Tibial artery (tissue), 4 donors: ENCODE results near the gene EBPL.

Source experiments
- DNase-seq, 2 donors: peaks; one replicate each; pipeline ENCODE4 v3.0.0-alpha.2; 2019
- H3K27ac ChIP-seq, 2 donors: fragments of 200-600 bp; sonication (generic) in 1 of 2; 1 replicate in 1 of 2; 2 replicates in 1 of 2; pipeline ENCODE4 v1.5.1; 2018 to 2019; ENCODE audit warnings: mild to moderate bottlenecking in 1 of 2
- H3K27me3 ChIP-seq, 2 donors: fragments of 200-600 bp; sonication (generic) in 1 of 2; one replicate each; pipeline versions ENCODE4 v1.5.1 to v1.6.0; 2016 to 2019
- H3K36me3 ChIP-seq, 3 donors: fragments of 200-600 bp; sonication (generic) in 2 of 3; one replicate each; pipeline ENCODE4 v1.5.1; 2016 to 2019; ENCODE audit warnings: mild to moderate bottlenecking in 2 of 3
- H3K4me1 ChIP-seq, 4 donors: fragments of 200-600 bp; sonication (generic) in 2 of 4; 1 replicate in 3 of 4; 2 replicates in 1 of 4; pipeline ENCODE4 v1.5.1; 2016 to 2019
- H3K4me3 ChIP-seq, 2 donors: fragments of 200-600 bp; sonication (generic) in 1 of 2; 1 replicate in 1 of 2; 2 replicates in 1 of 2; pipeline ENCODE4 v1.5.1; 2018 to 2019; ENCODE audit warnings: mild to moderate bottlenecking in 2 of 2
- H3K9me3 ChIP-seq, 3 donors: fragments of 200-600 bp; sonication (generic) in 1 of 3; one replicate each; pipeline ENCODE4 v1.5.1; 2016 to 2019
- intact Hi-C: fragments of 100-400 bp; cut with DNase I; formaldehyde crosslinking; loops from one replicate; pipeline ENCODE4 v1.15.0; 2023; ENCODE audit warnings: low total_unique reads
- TF ChIP-seq, protein P1 (sequence below), 2 experiments: fragments of 200-600 bp in 1 of 2; fragments of 450-650 bp in 1 of 2; IDR thresholded peaks; one replicate each; pipeline ENCODE4 v1.5.1; 2017 to 2019; ENCODE audit warnings: antibody characterized with exemption in 2 of 2, mild to moderate bottlenecking in 1 of 2, moderate library complexity in 1 of 2

The EBPL gene

DNA sequence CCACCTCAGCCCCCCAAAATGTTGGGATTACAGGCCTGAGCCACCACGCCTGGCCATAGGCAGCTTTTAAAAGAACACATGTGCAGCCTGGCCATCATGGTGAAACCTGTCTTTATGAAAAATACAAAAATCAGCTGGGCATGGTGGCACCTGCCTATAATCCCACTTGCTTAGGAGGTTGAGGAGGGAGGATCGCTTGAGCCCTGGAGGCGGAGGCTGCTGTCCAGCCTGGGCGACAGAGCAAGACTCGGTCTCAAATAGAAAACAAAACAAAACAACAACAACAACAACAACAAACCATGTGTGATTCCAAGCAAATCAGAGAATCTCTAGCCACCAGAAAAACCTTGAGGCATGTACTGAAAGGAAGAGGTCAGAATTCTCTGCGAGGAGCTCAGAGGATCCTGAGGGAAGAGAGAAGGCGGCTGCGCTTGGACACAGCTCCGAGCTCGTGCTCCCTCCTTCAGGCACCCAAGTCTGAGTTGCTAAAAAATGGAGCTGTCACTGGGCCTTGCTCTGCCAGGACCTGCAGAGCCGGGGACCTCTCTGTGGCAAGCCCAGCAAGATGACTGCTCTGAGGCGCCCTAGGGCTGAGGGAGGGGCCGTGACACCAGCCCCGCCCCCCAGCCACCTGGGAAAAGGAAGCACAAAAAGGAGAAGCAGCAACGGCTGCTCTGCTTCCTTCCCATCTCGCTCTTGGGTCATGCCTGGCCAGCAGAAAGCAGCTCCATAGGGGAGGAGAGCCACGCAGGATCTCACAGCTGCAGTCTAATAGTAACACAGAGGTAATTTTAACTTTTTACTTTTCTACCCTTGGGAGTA is 63.2 kb downstream of the EBPL start, which contains the start of gene ARL11:
ARL11 (plus strand) TSS at position 677 of the 822 bp plus-strand sequence. CDS start 1,941 bp downstream, outside the sequence.
- no peak within 1 kb of the TSS for H3K27ac ChIP-seq
- DNase-seq: peak; percentile 72 to 76

DNA sequence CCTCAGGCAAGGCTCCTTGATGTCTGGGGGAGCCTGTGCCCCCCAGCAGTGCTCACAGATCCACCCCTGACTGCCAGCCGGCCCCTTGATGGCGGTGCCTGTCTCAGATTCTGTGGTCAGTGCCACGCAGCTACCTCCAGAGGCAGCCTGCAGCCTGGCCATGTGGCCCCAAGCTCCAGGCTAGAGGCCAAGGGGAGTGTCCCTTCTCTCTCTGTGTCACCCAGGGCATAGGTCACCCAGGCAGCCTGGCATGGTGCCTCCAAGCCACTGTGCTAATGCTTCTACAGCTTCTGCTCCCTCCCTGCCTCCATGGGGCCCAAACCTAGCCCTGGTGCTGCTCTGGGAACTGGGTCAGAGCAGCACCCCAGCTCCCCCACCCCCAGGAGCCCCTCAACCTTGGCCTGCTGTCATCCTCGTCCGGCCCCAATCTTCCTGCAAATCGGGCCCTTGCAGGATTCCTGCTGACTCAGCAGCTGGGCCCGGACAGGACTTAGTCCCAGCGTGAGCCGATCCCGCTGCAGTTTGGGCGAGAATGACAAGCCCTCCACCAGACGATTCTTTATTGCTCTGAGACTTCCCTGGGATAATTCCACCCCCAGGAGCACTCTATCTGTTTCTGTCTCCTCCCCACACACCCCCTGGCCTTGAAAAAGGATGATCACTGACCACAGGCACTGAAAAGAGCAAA is 65.8 kb downstream of the EBPL start:
- Histone ChIP-seq H3K4me3 (no peak overlapping the region), H3K4me1 (peaks cover 0 to 3% (median 0%) of the 10 kb centered on the region in 4 donors), H3K27me3 (peaks cover 0 to 2% of the 10 kb centered on the region in 2 donors), H3K27ac (no peak overlapping the region), H3K36me3 (no peaks in the 10 kb centered on the region), H3K9me3 (no peaks in the 10 kb centered on the region)
- intact Hi-C loops: no loop called here
- peak in 1 of 2 donors; percentile 31 for DNase-seq
- TF ChIP-seq, protein P1, sequence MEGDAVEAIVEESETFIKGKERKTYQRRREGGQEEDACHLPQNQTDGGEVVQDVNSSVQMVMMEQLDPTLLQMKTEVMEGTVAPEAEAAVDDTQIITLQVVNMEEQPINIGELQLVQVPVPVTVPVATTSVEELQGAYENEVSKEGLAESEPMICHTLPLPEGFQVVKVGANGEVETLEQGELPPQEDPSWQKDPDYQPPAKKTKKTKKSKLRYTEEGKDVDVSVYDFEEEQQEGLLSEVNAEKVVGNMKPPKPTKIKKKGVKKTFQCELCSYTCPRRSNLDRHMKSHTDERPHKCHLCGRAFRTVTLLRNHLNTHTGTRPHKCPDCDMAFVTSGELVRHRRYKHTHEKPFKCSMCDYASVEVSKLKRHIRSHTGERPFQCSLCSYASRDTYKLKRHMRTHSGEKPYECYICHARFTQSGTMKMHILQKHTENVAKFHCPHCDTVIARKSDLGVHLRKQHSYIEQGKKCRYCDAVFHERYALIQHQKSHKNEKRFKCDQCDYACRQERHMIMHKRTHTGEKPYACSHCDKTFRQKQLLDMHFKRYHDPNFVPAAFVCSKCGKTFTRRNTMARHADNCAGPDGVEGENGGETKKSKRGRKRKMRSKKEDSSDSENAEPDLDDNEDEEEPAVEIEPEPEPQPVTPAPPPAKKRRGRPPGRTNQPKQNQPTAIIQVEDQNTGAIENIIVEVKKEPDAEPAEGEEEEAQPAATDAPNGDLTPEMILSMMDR (IDR thresholded peaks at IDR 0.05): no peak

More for the DNA sequence above, 63.2 kb downstream of the EBPL start, which contains the start of gene ARL11:
- intact Hi-C loops: no loop called here
- Histone ChIP-seq H3K36me3 (no peaks in the 10 kb centered on the region), H3K27me3 (peaks cover 0 to 2% of the 10 kb centered on the region in 2 donors), H3K9me3 (no peaks in the 10 kb centered on the region), H3K4me1 (no peaks in the 10 kb centered on the region), H3K4me3 (peak within 1 kb of the TSS; percentile 3 to 25)
- TF ChIP-seq, protein P1 (IDR thresholded peaks at IDR 0.05): no peak

DNA sequence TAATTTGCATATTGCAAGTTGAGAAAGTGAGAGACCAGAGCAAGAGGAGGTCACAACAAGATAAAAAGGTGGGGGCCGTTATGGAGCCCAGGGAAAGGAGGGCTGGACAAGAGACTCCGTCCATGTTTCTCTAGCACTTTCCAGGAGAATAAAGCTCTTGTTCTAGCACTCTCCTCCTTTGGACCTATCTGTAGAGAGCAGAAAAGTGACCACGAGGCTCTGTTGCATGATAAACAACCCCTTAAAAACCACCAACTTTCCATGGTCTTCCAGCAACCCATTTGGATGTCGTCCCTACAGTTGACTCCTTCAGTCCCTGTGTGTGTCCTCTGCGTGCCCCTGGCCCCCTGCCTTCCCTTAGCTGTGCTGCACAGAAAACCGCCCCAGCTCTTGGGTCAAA is 67.1 kb downstream of the EBPL start:
- intact Hi-C loops: no loop called here
- TF ChIP-seq, protein P1 (IDR thresholded peaks at IDR 0.05): no peak
- H3K27ac ChIP-seq: no peak overlapping the region

DNA sequence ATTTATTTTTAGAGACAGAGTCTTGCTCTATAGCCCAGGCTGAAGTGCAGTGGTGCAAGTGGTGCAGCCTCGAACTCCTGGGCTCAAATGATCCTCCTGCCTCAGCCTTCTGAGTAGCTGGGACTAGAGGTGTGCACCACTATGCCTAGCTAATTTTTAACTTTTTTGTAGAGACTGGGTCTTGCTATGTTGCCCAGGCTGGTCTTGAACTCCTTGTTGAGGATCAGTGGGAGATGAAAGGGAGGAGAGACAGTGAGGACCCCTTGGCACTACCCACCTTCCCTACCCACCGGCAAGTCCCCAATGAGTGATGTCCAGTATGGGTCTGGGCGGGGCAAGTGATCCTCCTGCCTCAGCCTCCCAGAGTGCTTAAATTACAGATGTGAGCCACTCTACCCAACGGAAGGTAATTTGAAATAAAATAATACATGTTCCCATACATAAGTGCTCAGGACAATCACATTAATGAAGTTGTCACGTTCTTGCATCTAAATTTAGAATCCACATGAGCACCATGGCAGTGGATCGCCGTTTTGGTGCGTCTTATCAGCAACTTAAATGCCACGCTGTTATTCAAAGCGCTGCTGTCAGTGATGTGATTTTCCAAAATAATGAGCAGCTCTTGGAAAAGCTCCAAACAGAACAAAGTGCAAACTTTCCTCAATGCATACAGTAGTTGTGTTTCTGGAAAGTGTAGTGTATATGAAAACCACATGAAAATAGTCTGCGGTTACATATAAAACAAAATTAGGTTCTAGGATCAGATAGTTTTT is 68.9 kb downstream of the EBPL start:
- DNase-seq: no peak
- intact Hi-C loops: no loop called here
- H3K4me1 ChIP-seq: peaks cover 0 to 3% (median 0%) of the 10 kb centered on the region in 4 donors
- peaks cover 0 to 2% of the 10 kb centered on the region in 2 donors for H3K27me3 ChIP-seq
- no peak overlapping the region for H3K4me3 ChIP-seq
- TF ChIP-seq, protein P1 (IDR thresholded peaks at IDR 0.05): no peak
- no peak overlapping the region for H3K27ac ChIP-seq
- no peaks in the 10 kb centered on the region for H3K36me3 ChIP-seq
- H3K9me3 ChIP-seq: no peaks in the 10 kb centered on the region

More for the DNA sequence above, 67.1 kb downstream of the EBPL start:
- no peak for DNase-seq
- Histone ChIP-seq H3K4me1 (peaks cover 0 to 3% (median 0%) of the 10 kb centered on the region in 4 donors), H3K4me3 (no peak overlapping the region), H3K27me3 (peaks cover 0 to 2% of the 10 kb centered on the region in 2 donors), H3K9me3 (no peaks in the 10 kb centered on the region), H3K36me3 (no peaks in the 10 kb centered on the region)

DNA sequence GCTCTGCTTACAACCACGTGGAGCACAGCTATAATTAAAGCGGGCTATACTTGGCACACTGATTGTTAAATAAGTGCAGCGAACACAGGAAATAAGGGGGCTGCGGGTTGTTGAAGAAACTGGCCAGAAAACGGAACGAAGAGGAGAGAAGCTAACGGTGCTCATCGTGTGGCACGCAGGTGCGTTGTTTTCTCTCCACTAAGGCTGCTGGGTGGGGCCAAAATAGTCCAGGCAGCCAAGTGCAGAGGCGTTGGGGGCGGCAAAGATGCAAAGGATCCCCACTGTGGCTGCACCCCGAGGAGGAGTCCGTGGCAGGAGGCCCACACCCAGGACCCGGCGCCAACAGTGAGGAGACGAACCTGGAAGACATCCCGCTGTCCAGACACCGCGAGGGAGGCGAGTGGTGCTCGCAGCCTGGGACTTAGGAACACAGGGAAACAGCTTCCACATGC is 71.1 kb downstream of the EBPL start:
- intact Hi-C loops: no loop called here
- no peak overlapping the region for H3K4me3 ChIP-seq
- no peaks in the 10 kb centered on the region for H3K27me3 ChIP-seq
- H3K4me1 ChIP-seq: peaks cover 0 to 9% (median 5%) of the 10 kb centered on the region in 4 donors
- DNase-seq: no peak
- H3K36me3 ChIP-seq: no peaks in the 10 kb centered on the region
- H3K27ac ChIP-seq: no peak overlapping the region
- TF ChIP-seq, protein P1 (IDR thresholded peaks at IDR 0.05): no peak
- no peaks in the 10 kb centered on the region for H3K9me3 ChIP-seq
